HL-60 (cell line): Measurements from ENCODE around the gene PSMG3.

Experiments used
- DNase-seq, 2 experiments: peaks; one replicate each; pipeline ENCODE4 v3.0.0-alpha.2; 2010 to 2020; ENCODE audit warnings: low read depth in 1 of 2, low spot score in 1 of 2
- H3K27ac ChIP-seq: fragments of 250-450 bp; sonication (Bioruptor Pico); replicated peaks from 2 replicates; pipeline ENCODE4 v1.5.1; 2020; ENCODE audit warnings: mild to moderate bottlenecking, moderate library complexity
- H3K27me3 ChIP-seq: fragments of 250-450 bp; sonication (Bioruptor Pico); 2 replicates; pipeline ENCODE4 v1.5.1; 2021; ENCODE audit warnings: mild to moderate bottlenecking, moderate library complexity; ENCODE audit not compliant: insufficient read depth, poor library complexity, severe bottlenecking
- H3K4me3 ChIP-seq: replicated peaks from 2 replicates; pipeline ENCODE4 v1.5.1; 2011; ENCODE audit warnings: mild to moderate bottlenecking, control low read depth, low read length; ENCODE audit not compliant: insufficient read depth
- GABPA ChIP-seq: IDR thresholded peaks from 2 replicates; pipeline ENCODE4 v1.6.1; 2012; ENCODE audit warnings: low read depth
- POLR2AphosphoS5 ChIP-seq: IDR thresholded peaks from 2 replicates; pipeline ENCODE4 v1.6.1; 2012; ENCODE audit warnings: low read depth
- REST ChIP-seq: IDR thresholded peaks from 2 replicates; pipeline ENCODE4 v1.6.1; 2012; ENCODE audit warnings: low read depth; ENCODE audit not compliant: insufficient replicate concordance
- SPI1 ChIP-seq: IDR thresholded peaks from 2 replicates; pipeline ENCODE4 v1.6.1; 2012; ENCODE audit warnings: low read depth, mild to moderate bottlenecking, borderline replicate concordance
- TF ChIP-seq, protein P1 (sequence below): IDR thresholded peaks from one replicate; pipeline ENCODE4 v1.5.1; 2011; ENCODE audit warnings: low read length, control low read depth, inconsistent platforms; ENCODE audit not compliant: insufficient read depth

The PSMG3 gene

DNA sequence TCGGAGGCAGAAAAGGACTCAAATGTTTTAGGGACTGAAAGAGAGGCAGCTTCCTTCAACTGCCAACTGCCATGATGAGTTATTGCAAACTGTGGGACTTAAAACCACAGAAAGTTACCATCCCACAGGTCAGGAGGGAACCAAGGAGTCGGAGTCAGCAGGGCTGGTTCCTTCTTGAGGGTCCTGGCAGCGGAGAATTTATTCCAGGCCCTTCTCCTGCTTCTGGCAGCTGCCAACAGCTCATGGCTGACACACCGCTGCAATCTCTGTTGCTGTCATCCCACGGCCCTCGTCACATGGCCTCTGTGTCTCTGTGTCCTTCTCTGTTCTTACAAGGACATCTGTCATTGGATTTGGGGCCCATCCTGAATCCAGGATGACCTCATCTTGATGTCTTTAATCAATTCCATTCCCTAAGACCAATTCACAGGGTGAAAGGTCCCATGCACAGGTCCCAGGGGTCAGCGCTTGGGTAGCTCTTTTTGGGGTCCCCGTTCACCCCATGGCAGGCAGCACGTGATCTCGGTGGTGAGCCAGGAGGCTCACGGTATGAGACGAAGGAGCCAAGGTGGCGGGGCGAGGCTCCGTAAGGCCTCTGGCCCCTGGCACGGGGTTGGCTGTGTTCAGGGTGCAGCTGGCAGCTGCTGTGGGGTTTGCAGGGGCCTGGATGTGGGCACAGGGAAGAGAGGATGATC is 27.4 kb upstream of the PSMG3 start:
- Histone ChIP-seq H3K4me3 (no peak overlapping the region), H3K27me3 (peaks cover 10% of the 10 kb centered on the region), H3K27ac (no peak overlapping the region)
- no peak for DNase-seq
- TF ChIP-seq GABPA (no peak), POLR2AphosphoS5 (no peak), SPI1 (no peak), REST (no peak)
- TF ChIP-seq, protein P1, sequence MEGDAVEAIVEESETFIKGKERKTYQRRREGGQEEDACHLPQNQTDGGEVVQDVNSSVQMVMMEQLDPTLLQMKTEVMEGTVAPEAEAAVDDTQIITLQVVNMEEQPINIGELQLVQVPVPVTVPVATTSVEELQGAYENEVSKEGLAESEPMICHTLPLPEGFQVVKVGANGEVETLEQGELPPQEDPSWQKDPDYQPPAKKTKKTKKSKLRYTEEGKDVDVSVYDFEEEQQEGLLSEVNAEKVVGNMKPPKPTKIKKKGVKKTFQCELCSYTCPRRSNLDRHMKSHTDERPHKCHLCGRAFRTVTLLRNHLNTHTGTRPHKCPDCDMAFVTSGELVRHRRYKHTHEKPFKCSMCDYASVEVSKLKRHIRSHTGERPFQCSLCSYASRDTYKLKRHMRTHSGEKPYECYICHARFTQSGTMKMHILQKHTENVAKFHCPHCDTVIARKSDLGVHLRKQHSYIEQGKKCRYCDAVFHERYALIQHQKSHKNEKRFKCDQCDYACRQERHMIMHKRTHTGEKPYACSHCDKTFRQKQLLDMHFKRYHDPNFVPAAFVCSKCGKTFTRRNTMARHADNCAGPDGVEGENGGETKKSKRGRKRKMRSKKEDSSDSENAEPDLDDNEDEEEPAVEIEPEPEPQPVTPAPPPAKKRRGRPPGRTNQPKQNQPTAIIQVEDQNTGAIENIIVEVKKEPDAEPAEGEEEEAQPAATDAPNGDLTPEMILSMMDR = no peak

DNA sequence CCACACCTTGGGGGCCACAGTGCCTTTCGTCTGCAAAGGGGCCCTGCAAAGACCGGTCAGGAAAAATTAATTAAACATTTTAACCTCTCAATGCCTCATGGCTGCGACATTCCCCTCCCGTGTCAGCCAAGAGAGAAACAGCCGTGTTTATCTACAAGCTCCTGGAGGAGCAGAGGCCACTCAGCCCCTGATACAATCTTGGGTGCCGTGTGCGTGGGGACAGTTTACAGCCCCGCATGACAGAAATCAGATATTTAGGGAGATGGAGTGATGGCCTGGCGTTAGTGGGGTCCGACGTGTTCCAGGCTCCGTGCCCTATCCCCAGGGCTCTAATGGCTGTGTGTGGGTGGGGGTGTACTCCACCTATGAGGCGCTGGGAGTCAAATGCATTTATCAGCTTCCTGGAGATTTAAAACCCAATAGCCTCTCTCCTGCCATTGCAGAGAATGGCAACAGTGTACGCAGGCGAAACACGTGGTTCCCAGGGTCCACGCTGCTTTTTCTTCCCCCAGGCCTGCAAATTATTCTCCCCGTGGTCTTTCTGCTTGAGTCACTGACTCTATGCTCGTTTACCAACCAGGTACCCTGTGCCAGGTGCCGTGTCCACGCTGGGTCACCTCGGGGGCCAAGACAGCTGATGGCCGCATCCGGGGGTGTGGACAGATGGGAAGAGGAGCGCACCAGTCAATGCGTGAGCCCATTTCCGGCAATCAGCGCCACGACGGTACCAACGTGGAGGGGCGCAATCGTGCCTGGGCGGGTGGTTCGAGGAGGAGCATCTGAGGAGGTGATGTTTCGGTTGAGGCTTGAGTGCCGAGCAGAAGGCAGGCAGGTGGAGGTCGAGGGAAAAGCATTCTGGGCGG is 26.6 kb upstream of the PSMG3 start:
- Histone ChIP-seq H3K27me3 (peaks cover 18% of the 10 kb centered on the region), H3K27ac (no peak overlapping the region), H3K4me3 (no peak overlapping the region)
- DNase-seq = no peak
- no peak for TF ChIP-seq POLR2AphosphoS5
- TF ChIP-seq, protein P1 = no peak

DNA sequence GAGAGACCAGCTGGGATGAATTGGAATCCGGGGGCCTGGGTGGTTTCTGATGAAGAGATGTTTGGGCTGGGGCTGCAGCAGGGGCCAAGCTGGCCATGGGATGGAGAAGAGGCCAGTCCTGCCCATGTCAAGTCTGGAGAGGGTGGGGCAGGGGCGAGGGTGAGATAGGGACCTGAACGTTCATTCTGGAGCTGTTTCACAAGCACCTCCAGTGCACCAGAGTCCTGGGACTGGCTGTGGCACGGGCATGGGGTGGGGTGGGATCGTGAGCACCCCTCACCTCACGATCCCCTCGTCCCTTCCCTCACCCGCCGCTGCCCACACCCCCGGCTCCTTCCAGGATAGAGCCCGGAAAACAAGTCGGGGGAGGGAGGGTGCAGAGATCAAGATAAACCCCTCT is 25.8 kb upstream of the PSMG3 start:
- DNase-seq = no peak
- TF ChIP-seq, protein P1 = no peak
- TF ChIP-seq POLR2AphosphoS5 = no peak
- no peak overlapping the region for H3K4me3 ChIP-seq
- no peak overlapping the region for H3K27ac ChIP-seq
- peaks cover 25% of the 10 kb centered on the region for H3K27me3 ChIP-seq

DNA sequence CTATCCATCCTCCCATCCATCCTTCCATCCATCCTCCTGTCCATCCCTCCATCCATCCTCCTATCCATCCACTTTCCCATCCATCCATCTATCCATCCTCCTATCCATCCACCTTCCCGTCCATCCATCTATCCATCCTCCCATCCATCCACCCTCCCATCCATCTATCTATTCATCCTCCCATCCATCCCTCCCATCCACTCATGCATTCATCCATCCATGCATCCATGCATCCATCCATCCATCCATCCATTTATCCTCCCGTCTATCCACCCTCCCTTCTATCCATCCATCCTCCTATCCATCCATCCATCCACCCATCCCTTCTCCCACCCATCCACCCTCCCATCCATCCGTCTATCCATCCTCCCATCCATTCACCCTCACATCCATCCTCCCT is 25.2 kb upstream of the PSMG3 start:
- H3K27ac ChIP-seq = no peak overlapping the region
- no peak for DNase-seq
- no peak overlapping the region for H3K4me3 ChIP-seq
- H3K27me3 ChIP-seq = peaks cover 29% of the 10 kb centered on the region
- TF ChIP-seq GABPA (no peak), SPI1 (no peak), REST (no peak), POLR2AphosphoS5 (no peak)
- TF ChIP-seq, protein P1 = no peak
